Ovary (tissue), 3 donors: ENCODE data around the gene PTCHD1.

Experiments used
- CTCF ChIP-seq, 3 donors: fragments of 450-650 bp in 2 of 3; fragments of 200-600 bp in 1 of 3; IDR thresholded peaks; one replicate each; pipeline versions ENCODE4 v1.5.1 to v1.8.0; 2016 to 2022; ENCODE audit warnings: antibody characterized with exemption in 3 of 3, mild to moderate bottlenecking in 1 of 3
- POLR2A ChIP-seq: fragments of 450-650 bp; IDR thresholded peaks from one replicate; pipeline ENCODE4 v1.6.1; 2017; ENCODE audit warnings: antibody characterized with exemption, mild to moderate bottlenecking, moderate library complexity
- donor health status: DM: no; HTN: no; CAD: no.

GRCh38 chrX:23312136-23312535 lies 22.5 kb upstream of the PTCHD1 start:
- TF ChIP-seq CTCF (IDR thresholded peaks at IDR 0.05) (no peak), POLR2A (no peak)
